IMR-90 (cell line): Measurements from ENCODE around the gene TBATA. TPM values are rescaled to one million over a fixed set of nuclear protein-coding genes. Genes with fewer than 3 reads are reported as not detected.
A peak's percentile ranks its signal among the peaks of the same experiment; 100 is the strongest.

ENCODE experiments used
- ATAC-seq: fragments of 200-7000 bp; cut with Tn5 transposase; 2 replicates; pipeline ENCODE4 v1.9.1; 2020; ENCODE audit warnings: low read depth, mild to moderate bottlenecking, moderate library complexity
- BruUV-seq: library from RNA; stranded (reverse); fragments of 400-500 nt; replicated peaks from 2 replicates; lab custom pipeline; 2021; lab: Mats Ljungman, UMichigan
- CTCF ChIA-PET: fragments of 300-600 bp; formaldehyde crosslinking; extraction: SDS; loops from one replicate; lab custom pipeline; 2021; ENCODE audit warnings: antibody characterized with exemption; lab: Yijun Ruan, JAX
- POLR2A ChIA-PET: fragments of 300-600 bp; sonication (Branson Sonifier 250); formaldehyde crosslinking; loops from one replicate; lab custom pipeline; 2022; ENCODE audit warnings: antibody characterized with exemption; ENCODE audit not compliant: unreplicated experiment; lab: Charles Lee
- DNase-seq: peaks from one replicate; pipeline ENCODE4 v3.0.0; 2013
- H2AFZ ChIP-seq: replicated peaks from 2 replicates; pipeline ENCODE3; 2013; ENCODE audit warnings: low read length, mild to moderate bottlenecking; ENCODE audit not compliant: poor library complexity
- H2AK5ac ChIP-seq: 2 replicates; pipeline ENCODE4 v1.6.1; 2013; ENCODE audit warnings: low read depth, low read length, inconsistent platforms
- H2AK9ac ChIP-seq: replicated peaks from 2 replicates; pipeline ENCODE3; 2013; ENCODE audit warnings: mild to moderate bottlenecking, low read depth, low read length, moderate library complexity; ENCODE audit not compliant: poor library complexity
- H2BK120ac ChIP-seq: 2 replicates; pipeline ENCODE4 v1.6.1; 2013; ENCODE audit warnings: low read depth, low read length, inconsistent platforms
- H2BK15ac ChIP-seq: 3 replicates; pipeline ENCODE4 v1.6.1; 2013; ENCODE audit warnings: low read depth, low read length, inconsistent platforms
- H2BK20ac ChIP-seq: 2 replicates; pipeline ENCODE4 v1.6.1; 2013; ENCODE audit warnings: low read depth, mild to moderate bottlenecking, inconsistent platforms, low read length, moderate library complexity
- H2BK5ac ChIP-seq: 2 replicates; pipeline ENCODE4 v1.6.1; 2013; ENCODE audit warnings: mild to moderate bottlenecking, low read depth, low read length, inconsistent platforms; ENCODE audit not compliant: poor library complexity, severe bottlenecking
- H3K14ac ChIP-seq: replicated peaks from 2 replicates; pipeline ENCODE4 v1.6.1; 2013; ENCODE audit warnings: low read depth, low read length, inconsistent platforms
- H3K18ac ChIP-seq: 2 replicates; pipeline ENCODE4 v1.6.1; 2013; ENCODE audit warnings: low read depth, low read length, control low read depth
- H3K23ac ChIP-seq: 2 replicates; pipeline ENCODE4 v1.6.1; 2013; ENCODE audit warnings: low read depth, low read length, inconsistent platforms
- H3K27ac ChIP-seq: 2 replicates; pipeline ENCODE4 v1.5.1; 2013; ENCODE audit warnings: mild to moderate bottlenecking, control low read depth, low read length; ENCODE audit not compliant: insufficient read depth
- H3K27me3 ChIP-seq: 2 replicates; pipeline ENCODE4 v1.6.1; 2013; ENCODE audit warnings: low read length; ENCODE audit not compliant: control insufficient read depth, insufficient read depth
- H3K36me3 ChIP-seq: 2 replicates; pipeline ENCODE4 v1.6.1; 2013; ENCODE audit warnings: low read length, mixed read lengths; ENCODE audit not compliant: control insufficient read depth, insufficient read depth
- H3K4ac ChIP-seq: 2 replicates; pipeline ENCODE4 v1.6.1; 2013; ENCODE audit warnings: low read depth, low read length, inconsistent platforms
- H3K4me1 ChIP-seq: 2 replicates; pipeline ENCODE4 v1.6.1; 2013; ENCODE audit warnings: low read length, mixed read lengths; ENCODE audit not compliant: control insufficient read depth, insufficient read depth
- H3K4me2 ChIP-seq: 2 replicates; pipeline ENCODE4 v1.6.1; 2013; ENCODE audit warnings: low read depth, mild to moderate bottlenecking, control low read depth, low read length, moderate library complexity
- H3K4me3 ChIP-seq: 2 replicates; pipeline ENCODE4 v1.5.1; 2013; ENCODE audit warnings: low read depth, mild to moderate bottlenecking, control low read depth, low read length, moderate library complexity; ENCODE audit not compliant: insufficient read depth
- H3K56ac ChIP-seq: 2 replicates; pipeline ENCODE4 v1.6.1; 2013; ENCODE audit warnings: low read length, inconsistent platforms; ENCODE audit not compliant: insufficient read depth; ENCODE audit errors: extremely low read depth
- H3K79me1 ChIP-seq, 2 experiments: 2 replicates each; pipeline ENCODE4 v1.6.1; 2013; ENCODE audit warnings: low read length in 2 of 2, inconsistent platforms in 1 of 2, low read depth in 1 of 2
- H3K9ac ChIP-seq: 2 replicates; pipeline ENCODE4 v1.6.1; 2013; ENCODE audit warnings: low read depth, low read length, control low read depth
- H3K9me1 ChIP-seq: 2 replicates; pipeline ENCODE4 v1.6.1; 2013; ENCODE audit warnings: low read length, inconsistent platforms; ENCODE audit not compliant: insufficient read depth
- H3K9me3 ChIP-seq: 2 replicates; pipeline ENCODE4 v1.6.1; 2013; ENCODE audit warnings: low read length; ENCODE audit not compliant: control insufficient read depth, insufficient read depth
- H4K20me1 ChIP-seq: 2 replicates; pipeline ENCODE4 v1.6.1; 2013; ENCODE audit warnings: low read length, inconsistent platforms; ENCODE audit not compliant: insufficient read depth
- H4K5ac ChIP-seq: 2 replicates; pipeline ENCODE4 v1.6.1; 2013; ENCODE audit warnings: mild to moderate bottlenecking, low read depth, low read length, control low read depth
- H4K8ac ChIP-seq, 2 experiments: 2 replicates each; pipeline ENCODE4 v1.6.1; 2013; ENCODE audit warnings: low read depth in 2 of 2, low read length in 2 of 2, control low read depth in 1 of 2, inconsistent platforms in 1 of 2
- H4K91ac ChIP-seq: 2 replicates; pipeline ENCODE4 v1.6.1; 2013; ENCODE audit warnings: low read depth, low read length, inconsistent platforms; ENCODE audit not compliant: insufficient read depth
- BHLHE40 ChIP-seq: fragments of 150-350 bp; IDR thresholded peaks from 2 replicates; pipeline ENCODE4 v1.6.1; 2016; ENCODE audit warnings: mild to moderate bottlenecking, low read depth, low read length
- CEBPB ChIP-seq: IDR thresholded peaks from 2 replicates; pipeline ENCODE4 v1.6.1; 2012; ENCODE audit warnings: low read depth, low read length, improper control_type of control experiment
- CHD1 ChIP-seq: IDR thresholded peaks from 2 replicates; pipeline ENCODE4 v1.6.1; 2012; ENCODE audit warnings: low read depth, low read length, improper control_type of control experiment
- CTCF ChIP-seq: conservative IDR thresholded peaks from 2 replicates; pipeline ENCODE4 v1.5.1; 2012; ENCODE audit warnings: mild to moderate bottlenecking, low read depth, low read length, improper control_type of control experiment
- ELK1 ChIP-seq: fragments of 150-350 bp; IDR thresholded peaks from 2 replicates; pipeline ENCODE4 v1.6.1; 2016; ENCODE audit warnings: low read depth, mild to moderate bottlenecking, low read length, moderate library complexity, borderline replicate concordance
- MAFK ChIP-seq: IDR thresholded peaks from 2 replicates; pipeline ENCODE4 v1.6.1; 2012; ENCODE audit warnings: low read depth, low read length, improper control_type of control experiment
- MAZ ChIP-seq: IDR thresholded peaks from 2 replicates; pipeline ENCODE4 v1.6.1; 2012; ENCODE audit warnings: low read depth, mild to moderate bottlenecking, low read length, improper control_type of control experiment, moderate library complexity, borderline replicate concordance
- MXI1 ChIP-seq: IDR thresholded peaks from 2 replicates; pipeline ENCODE4 v1.6.1; 2012; ENCODE audit warnings: low read depth, mild to moderate bottlenecking, low read length, moderate library complexity, borderline replicate concordance
- POLR2A ChIP-seq: IDR thresholded peaks from 2 replicates; pipeline ENCODE4 v1.6.1; 2012; ENCODE audit warnings: mild to moderate bottlenecking, low read depth, low read length
- RFX5 ChIP-seq: IDR thresholded peaks from 2 replicates; pipeline ENCODE4 v1.8.0; 2012; ENCODE audit warnings: low read depth, mild to moderate bottlenecking, low read length, moderate library complexity
- SMC3 ChIP-seq: fragments of 150-350 bp; IDR thresholded peaks from 2 replicates; pipeline ENCODE4 v1.6.1; 2016; ENCODE audit warnings: low read depth, mild to moderate bottlenecking, antibody characterized with exemption, low read length, moderate library complexity
- WGBS, 2 experiments: methylation state at CpG; one replicate each; pipeline versions ENCODE4 v1.1.5 to v1.1.7; 2013; ENCODE audit warnings: missing lambda C conversion rate in 2 of 2; ENCODE audit not compliant: insufficient read length in 1 of 2; ENCODE audit errors: extremely low coverage in 2 of 2; 5-methylcytosine and 5-hydroxymethylcytosine counted together
- dilution Hi-C: fragments of 300-500 bp; cut with HindIII; formaldehyde crosslinking; loops from one replicate; pipeline ENCODE4 v1.14.3; 2018; ENCODE audit warnings: low sequenced_read_pairs; ENCODE audit not compliant: unreplicated experiment
- in situ Hi-C: fragments of 300-500 bp; cut with MboI; formaldehyde crosslinking; loops from 3 replicates; pipeline ENCODE4 v1.14.3; 2019; ENCODE audit warnings: low sequenced_read_pairs, inconsistent platforms, mixed read lengths
- intact Hi-C: fragments of 100-400 bp; cut with micrococcal nuclease; formaldehyde crosslinking; loops from 2 replicates; pipeline ENCODE4 v1.10.0; 2022
- polyA plus RNA-seq, 3 experiments: library from polyadenylated mRNA; depleted of rRNA; stranded (reverse); fragments of >200 nt; gene quantifications; 2 replicates each; pipeline ENCODE4 v1.2.3, GENCODE V29; 2012; ENCODE audit warnings: low replicate concordance in 1 of 3
- total RNA-seq: library from RNA; depleted of rRNA; stranded (reverse); fragments of >200 nt; gene quantifications from 2 replicates; pipeline ENCODE4 v1.2.3, GENCODE V29; 2012

The TBATA gene
- total and polyA plus RNA-seq, 2 of the 4 experiments (the other 2 are of a cell fraction), result not detected

GRCh38 chr10:70736525-70736924 is 48.7 kb downstream of the TBATA start:
- no peak overlapping the region for H4K5ac ChIP-seq
- no peaks in the 10 kb centered on the region for H3K79me1 ChIP-seq
- dilution Hi-C loops (no loop called here), intact Hi-C loops (no loop called here), in situ Hi-C loops (no loop called here)
- BruUV-seq, result no TSS peak
- H2BK20ac ChIP-seq, result no peak overlapping the region
- H3K9me1 ChIP-seq, result peaks cover 3% of the 10 kb centered on the region; the same call in 1 of the 2 replicates
- DNase-seq (no peak), ATAC-seq (no peak)
- ChIA-PET POLR2A (no interaction called here), CTCF (no interaction called here)
- H3K4ac ChIP-seq, result no peak overlapping the region
- H3K4me1 ChIP-seq, result peaks cover 2% of the 10 kb centered on the region; the same call in 1 of the 2 replicates
- H3K9me3 ChIP-seq, result no peaks in the 10 kb centered on the region
- H3K18ac ChIP-seq, result no peak overlapping the region
- H2BK5ac ChIP-seq, result no peak overlapping the region
- H3K27ac ChIP-seq, result no peak overlapping the region
- H3K56ac ChIP-seq, result no peak overlapping the region
- no peak overlapping the region for H4K8ac ChIP-seq
- H4K91ac ChIP-seq, result no peak overlapping the region
- H3K27me3 ChIP-seq, result peaks cover 8% of the 10 kb centered on the region
- H2BK15ac ChIP-seq, result no peak overlapping the region
- no peak overlapping the region for H2AFZ ChIP-seq
- no peaks in the 10 kb centered on the region for H4K20me1 ChIP-seq
- H2BK120ac ChIP-seq, result no peak overlapping the region
- H3K9ac ChIP-seq, result no peak overlapping the region
- H3K23ac ChIP-seq, result no peak overlapping the region
- H2AK9ac ChIP-seq, result peak overlapping the region; percentile 10
- H2AK5ac ChIP-seq, result no peak overlapping the region
- H3K36me3 ChIP-seq, result no peaks in the 10 kb centered on the region
- TF ChIP-seq MXI1, result no peak
- no peak for TF ChIP-seq RFX5
- no peak for TF ChIP-seq POLR2A
- TF ChIP-seq BHLHE40, result no peak
- TF ChIP-seq MAFK, result no peak
- TF ChIP-seq CTCF, result no peak
- TF ChIP-seq ELK1, result no peak
- TF ChIP-seq CHD1, result no peak
- no peak for TF ChIP-seq CEBPB
- TF ChIP-seq MAZ, result no peak
- TF ChIP-seq SMC3, result no peak
- 60% methylated on average over 1 of the region's 3 CpGs; no CpG with 5 or more reads in 1 of the 2 experiments for WGBS, 2 experiments
- no peak overlapping the region for H3K4me3 ChIP-seq
- no peak overlapping the region for H3K14ac ChIP-seq
- no peak overlapping the region for H3K4me2 ChIP-seq
